Lung (tissue), 12 donors: Measurements from ENCODE around the gene SSTR3. TPM values are rescaled to one million over a fixed set of nuclear protein-coding genes. Genes with fewer than 3 reads are reported as not detected.

Experiments
- ATAC-seq: fragments of 200-7000 bp; cut with Tn5 transposase; one replicate; pipeline ENCODE4 v1.9.1; 2020; ENCODE audit warnings: moderate number of reproducible peaks; ENCODE audit not compliant: insufficient read depth, low FRiP score
- DNase-seq, 3 donors: peaks; one replicate each; pipeline ENCODE4 v3.0.0-alpha.2; 2013 to 2017
- H3K27ac ChIP-seq, 2 donors: one replicate each; pipeline ENCODE4 v1.5.1; 2013; ENCODE audit warnings: mild to moderate bottlenecking in 2 of 2, moderate library complexity in 2 of 2, control low read depth in 1 of 2, inconsistent platforms in 1 of 2, low read depth in 1 of 2, low read length in 1 of 2
- H3K27me3 ChIP-seq, 3 donors: one replicate each; pipeline ENCODE4 v1.5.1; 2013; ENCODE audit warnings: low read length in 2 of 3; ENCODE audit not compliant: control insufficient read depth in 3 of 3, insufficient read depth in 3 of 3
- H3K36me3 ChIP-seq, 4 donors: one replicate each; pipeline ENCODE4 v1.5.1; 2013; ENCODE audit warnings: low read length in 4 of 4, mild to moderate bottlenecking in 1 of 4, moderate library complexity in 1 of 4; ENCODE audit not compliant: control insufficient read depth in 4 of 4, insufficient read depth in 4 of 4
- H3K4me1 ChIP-seq, 5 donors: one replicate each; pipeline ENCODE4 v1.5.1; 2013; ENCODE audit warnings: low read length in 5 of 5, mild to moderate bottlenecking in 2 of 5, moderate library complexity in 1 of 5; ENCODE audit not compliant: control insufficient read depth in 5 of 5, insufficient read depth in 5 of 5
- H3K4me3 ChIP-seq: one replicate; pipeline ENCODE4 v1.5.1; 2013; ENCODE audit warnings: mild to moderate bottlenecking, control low read depth, moderate library complexity
- H3K9ac ChIP-seq, 2 donors: one replicate each; pipeline ENCODE4 v1.5.1; 2013; ENCODE audit warnings: low read length in 2 of 2, control low read depth in 1 of 2; ENCODE audit not compliant: insufficient read depth in 1 of 2
- H3K9me3 ChIP-seq, 4 donors: one replicate each; pipeline ENCODE4 v1.5.1; 2013; ENCODE audit warnings: low read length in 3 of 4, mild to moderate bottlenecking in 1 of 4, moderate library complexity in 1 of 4; ENCODE audit not compliant: control insufficient read depth in 4 of 4, insufficient read depth in 3 of 4
- CTCF ChIP-seq: IDR thresholded peaks from 2 replicates; pipeline ENCODE4 v1.5.1; 2012; ENCODE audit warnings: mild to moderate bottlenecking; ENCODE audit errors: control extremely low read depth, extremely low read depth
- WGBS, 2 donors: extraction: QIAGEN DNeasy Blood & Tissue Kit; methylation state at CpG; one replicate each; pipeline ENCODE4 v1.1.7; 2013; 5-methylcytosine and 5-hydroxymethylcytosine counted together
- polyA plus RNA-seq, 2 donors: library from polyadenylated mRNA; stranded (reverse); fragments of 200-250 nt; gene quantifications; one replicate each; pipeline ENCODE4 v1.2.1, GENCODE V29; 2013
- total RNA-seq, 2 donors: library from RNA; depleted of rRNA in 1 of 2; stranded (reverse); fragments of >200 nt in 1 of 2; gene quantifications; one replicate each; pipeline ENCODE4 v1.2.1, GENCODE V29; 2014 to 2021
- donor health status: control.
- donor health status: control.
- donor health status: Bipolar disorder and iron deficiency.
- donor health status: healthy.
- donor health status: DM: yes; HTN: yes; CAD: no.

The SSTR3 gene
- total and polyA plus RNA-seq, 4 donors, result 0.04 to 0.87 (median 0.10) TPM

DNA sequence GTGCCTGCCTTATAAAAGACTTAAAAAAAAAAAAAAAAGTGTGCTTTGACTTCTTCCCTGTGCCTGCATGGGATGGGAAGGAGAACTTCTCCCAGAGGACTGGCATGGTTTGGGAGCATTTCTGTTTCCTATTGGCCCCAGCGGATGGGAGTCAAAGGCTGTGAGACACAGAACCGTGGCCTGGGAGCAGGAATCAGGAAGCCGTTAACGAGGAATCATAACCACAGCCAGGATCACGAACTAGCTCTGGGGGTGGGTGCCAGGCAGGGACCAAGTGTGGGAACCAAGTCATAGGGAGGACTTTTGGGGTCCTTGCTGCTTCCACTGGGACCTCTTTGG, 24.8 kb downstream of the SSTR3 start:
- DNase-seq, result peak in 2 of 3 donors; percentile 59 to 64
- Histone ChIP-seq H3K27ac (peak overlapping the region; percentile 64 to 68), H3K9me3 (no peaks in the 10 kb centered on the region), H3K9ac (peak overlapping the region; percentile 48 to 69), H3K36me3 (peaks cover 0 to 1% (median 0%) of the 10 kb centered on the region in 4 donors), H3K4me3 (no peak overlapping the region), H3K4me1 (peaks cover 6 to 38% (median 11%) of the 10 kb centered on the region in 5 donors), H3K27me3 (no peaks in the 10 kb centered on the region)
- WGBS, 2 donors, result 17 to 25% methylated on average over 5 of the region's 5 CpGs
- no peak for ATAC-seq
- no peak for TF ChIP-seq CTCF

GRCh38 chr22:37186997-37187522, 25.2 kb downstream of the SSTR3 start:
- peaks cover 6 to 38% (median 11%) of the 10 kb centered on the region in 5 donors for H3K4me1 ChIP-seq
- ATAC-seq (no peak), DNase-seq (peak in 2 of 3 donors; percentile 22 to 47)
- no peaks in the 10 kb centered on the region for H3K27me3 ChIP-seq
- 58 to 60% methylated on average over 4 of the region's 4 CpGs for WGBS, 2 donors
- no peaks in the 10 kb centered on the region for H3K9me3 ChIP-seq
- H3K27ac ChIP-seq, result peak overlapping the region; percentile 26 to 68
- H3K4me3 ChIP-seq, result no peak overlapping the region
- peak overlapping the region in 1 of 2 donors; percentile 69 for H3K9ac ChIP-seq
- peaks cover 0 to 1% (median 0%) of the 10 kb centered on the region in 4 donors for H3K36me3 ChIP-seq
- no peak for TF ChIP-seq CTCF

DNA sequence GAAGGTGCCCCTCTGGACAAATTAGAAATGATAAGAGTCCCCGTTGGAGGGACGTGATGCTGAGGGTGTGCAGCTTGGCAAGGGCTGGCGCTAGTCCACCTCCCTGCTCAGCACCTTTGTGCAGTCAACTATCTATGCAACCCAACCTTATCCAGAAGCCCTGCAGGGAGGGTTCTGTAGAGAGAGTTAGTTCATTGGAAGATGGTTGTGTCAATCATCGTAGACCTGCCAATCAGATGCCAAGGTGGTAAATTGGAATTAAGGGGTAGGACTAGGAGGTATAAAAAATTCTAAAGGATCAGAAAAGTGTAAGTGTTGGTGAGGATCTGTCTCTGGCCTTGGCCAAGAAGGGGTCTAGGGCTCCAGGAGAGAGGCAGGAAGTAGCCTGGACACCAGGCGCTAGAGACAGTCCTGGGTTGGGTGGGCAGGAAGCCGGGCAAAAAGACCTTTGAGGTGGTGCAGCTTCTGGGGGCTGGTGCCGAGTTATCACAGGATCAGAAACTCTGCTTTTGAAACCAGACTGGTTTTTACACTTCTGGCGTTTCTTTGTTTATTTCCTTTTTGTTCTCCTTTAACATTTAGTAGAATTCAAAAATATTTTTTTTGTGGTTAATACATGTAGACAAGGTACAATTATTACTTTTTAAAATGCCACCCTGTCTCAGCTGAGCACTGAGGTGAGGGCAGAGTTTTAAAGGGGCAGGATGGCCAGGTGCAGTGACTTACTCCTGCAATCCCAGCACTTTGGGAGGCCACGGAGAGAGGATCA, 25.9 kb downstream of the SSTR3 start:
- H3K9ac ChIP-seq, result no peak overlapping the region
- 54 to 56% methylated on average over 9 of the region's 9 CpGs for WGBS, 2 donors
- H3K36me3 ChIP-seq, result peaks cover 0 to 1% (median 0%) of the 10 kb centered on the region in 4 donors
- H3K9me3 ChIP-seq, result no peaks in the 10 kb centered on the region
- H3K27ac ChIP-seq, result peak overlapping the region in 1 of 2 donors; percentile 65
- peak; percentile 32 to 88 (median 68) for DNase-seq
- TF ChIP-seq CTCF, result no peak
- no peak overlapping the region for H3K4me3 ChIP-seq
- H3K4me1 ChIP-seq, result peaks cover 6 to 38% (median 11%) of the 10 kb centered on the region in 5 donors
- ATAC-seq, result no peak
- no peaks in the 10 kb centered on the region for H3K27me3 ChIP-seq
